Peyer's patch (tissue), 4 donors: Measurements from ENCODE around the gene CLDN11.

Experiments used
- POLR2A ChIP-seq, 2 donors: fragments of 450-650 bp; IDR thresholded peaks; one replicate each; pipeline ENCODE4 v1.5.1; 2017; ENCODE audit warnings: antibody characterized with exemption in 2 of 2, mild to moderate bottlenecking in 2 of 2, moderate library complexity in 2 of 2
- TF ChIP-seq, protein P1 (sequence below), 6 experiments: fragments of 450-650 bp in 4 of 6; fragments of 200-600 bp in 2 of 6; sonication (generic) in 1 of 6; IDR thresholded peaks; one replicate each; pipeline ENCODE4 v1.5.1; 2017 to 2019; ENCODE audit warnings: antibody characterized with exemption in 6 of 6, mild to moderate bottlenecking in 3 of 6, moderate library complexity in 1 of 6

DNA sequence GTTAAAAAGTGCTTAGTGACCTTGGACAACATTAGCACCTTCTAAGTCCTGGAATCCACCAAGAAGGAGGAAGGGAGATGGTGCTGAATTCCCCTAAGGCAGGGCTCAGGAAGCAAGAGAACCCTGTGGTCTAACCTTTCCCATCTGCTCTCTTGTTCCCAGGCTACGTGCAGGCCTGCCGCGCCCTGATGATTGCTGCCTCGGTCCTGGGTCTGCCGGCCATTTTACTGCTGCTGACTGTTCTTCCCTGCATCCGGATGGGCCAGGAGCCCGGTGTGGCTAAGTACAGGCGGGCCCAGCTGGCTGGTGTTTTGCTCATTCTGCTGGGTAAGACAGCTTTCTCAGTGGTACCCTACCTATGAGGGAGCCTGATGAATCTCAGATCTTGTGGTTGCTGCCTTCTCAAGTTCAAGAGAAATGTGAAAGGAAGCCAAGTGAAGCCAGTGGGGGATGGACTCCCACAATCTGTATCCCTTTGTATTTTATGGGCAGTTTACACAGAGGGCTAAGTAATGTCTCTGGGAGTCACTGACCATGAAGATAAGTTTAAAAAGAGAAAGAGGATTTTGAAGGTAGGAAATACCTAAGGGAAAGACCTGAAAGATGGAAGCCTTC is 4.4 kb downstream of the CLDN11 start:
- TF ChIP-seq, protein P1, sequence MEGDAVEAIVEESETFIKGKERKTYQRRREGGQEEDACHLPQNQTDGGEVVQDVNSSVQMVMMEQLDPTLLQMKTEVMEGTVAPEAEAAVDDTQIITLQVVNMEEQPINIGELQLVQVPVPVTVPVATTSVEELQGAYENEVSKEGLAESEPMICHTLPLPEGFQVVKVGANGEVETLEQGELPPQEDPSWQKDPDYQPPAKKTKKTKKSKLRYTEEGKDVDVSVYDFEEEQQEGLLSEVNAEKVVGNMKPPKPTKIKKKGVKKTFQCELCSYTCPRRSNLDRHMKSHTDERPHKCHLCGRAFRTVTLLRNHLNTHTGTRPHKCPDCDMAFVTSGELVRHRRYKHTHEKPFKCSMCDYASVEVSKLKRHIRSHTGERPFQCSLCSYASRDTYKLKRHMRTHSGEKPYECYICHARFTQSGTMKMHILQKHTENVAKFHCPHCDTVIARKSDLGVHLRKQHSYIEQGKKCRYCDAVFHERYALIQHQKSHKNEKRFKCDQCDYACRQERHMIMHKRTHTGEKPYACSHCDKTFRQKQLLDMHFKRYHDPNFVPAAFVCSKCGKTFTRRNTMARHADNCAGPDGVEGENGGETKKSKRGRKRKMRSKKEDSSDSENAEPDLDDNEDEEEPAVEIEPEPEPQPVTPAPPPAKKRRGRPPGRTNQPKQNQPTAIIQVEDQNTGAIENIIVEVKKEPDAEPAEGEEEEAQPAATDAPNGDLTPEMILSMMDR (IDR thresholded peaks at IDR 0.05) = no peak
- no peak for TF ChIP-seq POLR2A (IDR thresholded peaks at IDR 0.05)
